RWPE2 (cell line): ENCODE results near the gene DYNLT2.

ENCODE experiments used
- ATAC-seq: fragments of 200-7000 bp; cut with Tn5 transposase; 3 replicates; pipeline ENCODE4 v1.9.1; 2021; ENCODE audit warnings: low read depth
- DNase-seq: peaks from one replicate; pipeline ENCODE4 v3.0.0-alpha.2; 2020; ENCODE audit warnings: low spot score
- H3K27ac ChIP-seq: fragments of 450-650 bp; 2 replicates; pipeline ENCODE4 v1.5.1; 2017; ENCODE audit warnings: mild to moderate bottlenecking; ENCODE audit not compliant: poor library complexity, severe bottlenecking
- H3K27me3 ChIP-seq: fragments of 250-450 bp; sonication (Bioruptor Pico); 2 replicates; pipeline ENCODE4 v1.5.1; 2021; ENCODE audit warnings: mild to moderate bottlenecking, moderate library complexity; ENCODE audit not compliant: insufficient read depth, poor library complexity, severe bottlenecking
- H3K36me3 ChIP-seq: fragments of 250-450 bp; sonication (Bioruptor Pico); 2 replicates; pipeline ENCODE4 v1.5.1; 2020; ENCODE audit warnings: low read depth, mild to moderate bottlenecking, moderate library complexity
- H3K4me1 ChIP-seq: fragments of 250-450 bp; sonication (Bioruptor Pico); 2 replicates; pipeline ENCODE4 v1.5.1; 2021; ENCODE audit warnings: mild to moderate bottlenecking, moderate library complexity; ENCODE audit not compliant: insufficient read depth, poor library complexity, severe bottlenecking
- H3K4me3 ChIP-seq: fragments of 250-450 bp; sonication (Bioruptor Pico); 2 replicates; pipeline ENCODE4 v1.5.1; 2021; ENCODE audit warnings: mild to moderate bottlenecking, moderate library complexity; ENCODE audit not compliant: severe bottlenecking
- H3K9me3 ChIP-seq: fragments of 250-450 bp; sonication (Bioruptor Pico); 2 replicates; pipeline ENCODE4 v1.5.1; 2021; ENCODE audit warnings: mild to moderate bottlenecking, moderate library complexity; ENCODE audit not compliant: severe bottlenecking
- TF ChIP-seq, protein P1 (sequence below): fragments of 450-650 bp; IDR thresholded peaks from one replicate; pipeline ENCODE4 v1.5.1; 2017; ENCODE audit warnings: mild to moderate bottlenecking, moderate library complexity; ENCODE audit not compliant: poor library complexity, severe bottlenecking

DYNLT2 gene

DNA sequence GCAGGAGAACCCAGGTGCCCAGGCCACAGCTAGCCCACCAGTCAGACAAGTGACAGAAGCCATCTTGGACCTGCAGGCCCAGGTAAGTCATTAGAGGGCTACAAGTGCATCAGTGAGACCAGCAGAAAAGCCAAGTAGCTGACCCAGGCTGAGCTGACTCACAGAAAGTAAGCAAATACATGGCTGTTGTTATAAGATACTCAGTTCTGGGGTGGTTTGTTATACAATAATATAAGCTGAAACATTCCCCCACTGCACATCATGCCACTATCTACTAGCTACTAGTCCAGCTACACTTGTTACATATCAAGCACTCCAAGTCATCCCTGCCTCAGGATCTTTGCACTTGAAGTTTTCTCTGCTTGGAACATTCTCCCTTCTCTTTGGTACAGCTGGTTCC is 10.0 kb downstream of the DYNLT2 start:
- DNase-seq = no peak
- Histone ChIP-seq H3K27me3 (no peaks in the 10 kb centered on the region), H3K36me3 (no peaks in the 10 kb centered on the region), H3K4me1 (no peaks in the 10 kb centered on the region), H3K27ac (no peak overlapping the region), H3K9me3 (no peaks in the 10 kb centered on the region), H3K4me3 (no peak overlapping the region)
- TF ChIP-seq, protein P1, sequence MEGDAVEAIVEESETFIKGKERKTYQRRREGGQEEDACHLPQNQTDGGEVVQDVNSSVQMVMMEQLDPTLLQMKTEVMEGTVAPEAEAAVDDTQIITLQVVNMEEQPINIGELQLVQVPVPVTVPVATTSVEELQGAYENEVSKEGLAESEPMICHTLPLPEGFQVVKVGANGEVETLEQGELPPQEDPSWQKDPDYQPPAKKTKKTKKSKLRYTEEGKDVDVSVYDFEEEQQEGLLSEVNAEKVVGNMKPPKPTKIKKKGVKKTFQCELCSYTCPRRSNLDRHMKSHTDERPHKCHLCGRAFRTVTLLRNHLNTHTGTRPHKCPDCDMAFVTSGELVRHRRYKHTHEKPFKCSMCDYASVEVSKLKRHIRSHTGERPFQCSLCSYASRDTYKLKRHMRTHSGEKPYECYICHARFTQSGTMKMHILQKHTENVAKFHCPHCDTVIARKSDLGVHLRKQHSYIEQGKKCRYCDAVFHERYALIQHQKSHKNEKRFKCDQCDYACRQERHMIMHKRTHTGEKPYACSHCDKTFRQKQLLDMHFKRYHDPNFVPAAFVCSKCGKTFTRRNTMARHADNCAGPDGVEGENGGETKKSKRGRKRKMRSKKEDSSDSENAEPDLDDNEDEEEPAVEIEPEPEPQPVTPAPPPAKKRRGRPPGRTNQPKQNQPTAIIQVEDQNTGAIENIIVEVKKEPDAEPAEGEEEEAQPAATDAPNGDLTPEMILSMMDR = no peak
- no peak for ATAC-seq

DNA sequence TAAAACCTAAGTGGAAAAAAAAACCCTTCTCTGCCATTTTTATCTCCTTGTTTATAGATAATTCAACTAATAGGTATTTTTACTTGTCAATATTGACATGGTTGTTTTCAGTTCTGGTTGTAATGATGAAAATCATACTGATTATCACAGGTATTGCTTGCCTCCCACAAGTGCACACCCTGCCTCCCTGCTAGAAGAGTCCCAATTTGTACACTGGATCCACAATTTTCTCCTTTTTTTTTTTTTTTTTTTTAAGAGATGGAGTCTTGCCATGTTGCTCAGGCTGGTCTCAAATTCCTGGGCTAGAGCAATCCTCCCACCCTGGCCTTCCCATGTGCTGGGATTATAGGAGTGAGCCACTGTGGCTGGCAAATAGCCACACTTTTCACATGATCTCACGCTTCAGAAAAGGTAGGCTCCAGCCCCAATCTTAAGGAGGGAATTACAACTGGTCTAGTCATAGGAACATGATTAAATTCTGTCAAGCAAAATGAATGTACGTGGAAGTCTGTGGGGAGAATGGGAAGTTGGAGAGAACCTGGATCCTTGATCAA is 12.3 kb downstream of the DYNLT2 start:
- Histone ChIP-seq H3K27ac (no peak overlapping the region), H3K9me3 (no peaks in the 10 kb centered on the region), H3K36me3 (no peaks in the 10 kb centered on the region), H3K27me3 (peaks cover 4% of the 10 kb centered on the region), H3K4me1 (no peaks in the 10 kb centered on the region), H3K4me3 (no peak overlapping the region)
- DNase-seq (no peak), ATAC-seq (no peak)
- TF ChIP-seq, protein P1 = no peak

DNA sequence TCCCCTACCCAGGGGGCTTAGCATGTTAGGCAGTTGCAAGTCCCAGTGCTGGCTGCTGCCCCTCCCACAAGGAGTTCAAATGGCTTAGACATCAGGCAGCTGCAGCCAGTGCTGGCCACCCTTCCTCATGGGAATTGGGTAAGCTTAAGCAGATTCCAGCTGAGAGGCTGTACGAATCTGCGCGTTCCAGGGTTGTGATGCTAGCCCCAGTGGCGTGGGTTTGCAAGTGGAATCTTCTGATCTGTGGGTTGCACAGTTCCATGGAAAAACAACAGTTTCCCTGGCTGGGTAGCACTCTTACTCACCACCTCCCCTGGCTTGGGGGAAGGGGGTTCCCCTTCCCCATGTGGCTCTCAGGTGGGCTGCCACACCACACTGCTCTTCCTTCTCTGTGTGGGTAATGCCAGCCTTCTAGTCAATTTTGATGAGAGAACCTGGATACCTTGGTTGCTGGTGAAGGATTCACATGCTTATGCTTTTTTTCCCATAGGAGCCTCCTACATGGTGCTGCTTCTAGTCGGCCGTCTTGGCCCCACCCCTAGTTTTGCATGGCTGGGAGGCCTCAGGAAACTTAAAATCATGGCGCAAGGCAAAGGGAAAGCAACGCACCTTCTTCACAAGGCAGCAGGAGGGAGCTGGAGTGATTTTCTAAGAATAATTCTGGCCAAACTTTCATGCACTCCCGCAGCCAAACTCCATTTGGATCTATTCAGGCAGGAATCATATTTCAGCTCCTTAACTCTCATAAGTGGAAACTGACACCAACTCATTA is 13.0 kb downstream of the DYNLT2 start:
- no peak overlapping the region for H3K4me3 ChIP-seq
- H3K27ac ChIP-seq = no peak overlapping the region
- DNase-seq = no peak
- H3K4me1 ChIP-seq = no peaks in the 10 kb centered on the region
- no peaks in the 10 kb centered on the region for H3K9me3 ChIP-seq
- no peak for ATAC-seq
- H3K27me3 ChIP-seq = peaks cover 5% of the 10 kb centered on the region
- TF ChIP-seq, protein P1 = no peak
- H3K36me3 ChIP-seq = no peaks in the 10 kb centered on the region

DNA sequence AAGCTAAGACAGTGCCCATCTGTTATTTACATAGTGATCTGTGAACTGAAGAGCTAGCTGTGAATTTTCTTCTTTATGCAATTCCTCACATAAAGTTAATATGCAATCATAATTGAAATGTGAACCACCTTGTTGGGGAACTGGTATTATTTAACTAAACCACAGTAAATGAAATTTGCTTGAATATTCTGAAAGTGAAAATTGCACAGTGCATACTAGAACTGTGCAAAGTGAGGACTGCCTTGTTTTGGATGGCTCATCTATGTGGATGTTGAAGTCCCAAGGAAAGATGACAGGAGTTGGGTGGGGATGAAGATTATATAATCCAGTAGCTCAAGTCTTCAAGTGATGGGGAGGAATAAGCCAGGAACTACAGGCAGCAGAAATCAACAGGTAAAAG is 21.4 kb downstream of the DYNLT2 start:
- DNase-seq (no peak), ATAC-seq (no peak)
- Histone ChIP-seq H3K9me3 (no peaks in the 10 kb centered on the region), H3K27me3 (peaks cover 5% of the 10 kb centered on the region), H3K4me1 (no peaks in the 10 kb centered on the region), H3K36me3 (no peaks in the 10 kb centered on the region), H3K27ac (no peak overlapping the region), H3K4me3 (no peak overlapping the region)
- TF ChIP-seq, protein P1 = no peak

DNA sequence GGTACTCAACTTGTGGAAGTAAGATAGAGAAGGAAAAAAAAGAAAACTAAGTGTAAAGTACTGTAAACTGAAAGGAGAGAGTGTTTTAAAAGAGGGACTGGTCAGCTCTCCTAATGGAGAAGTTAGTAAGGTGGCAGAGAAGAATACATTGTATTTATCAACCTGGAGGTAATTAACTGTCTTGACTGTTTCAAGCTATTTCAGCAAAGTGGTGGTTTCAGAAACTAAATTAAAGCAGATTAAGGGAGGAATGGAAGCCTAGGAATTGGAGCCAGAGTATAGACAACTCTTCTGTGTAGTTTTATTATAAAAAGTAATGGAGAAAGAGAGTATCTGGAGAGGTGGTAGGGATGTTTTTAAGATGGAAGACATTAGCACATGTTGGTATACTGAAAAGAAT is 24.4 kb downstream of the DYNLT2 start:
- TF ChIP-seq, protein P1 = no peak
- no peaks in the 10 kb centered on the region for H3K27me3 ChIP-seq
- H3K4me1 ChIP-seq = peaks cover 5% of the 10 kb centered on the region
- no peak overlapping the region for H3K4me3 ChIP-seq
- DNase-seq = no peak
- no peak for ATAC-seq
- H3K36me3 ChIP-seq = no peaks in the 10 kb centered on the region
- H3K9me3 ChIP-seq = no peaks in the 10 kb centered on the region
- no peak overlapping the region for H3K27ac ChIP-seq
